Measurements from ENCODE around the gene PLCB1. TPM values are rescaled to one million over a fixed set of nuclear protein-coding genes. Genes with fewer than 3 reads are reported as not detected.
A peak's percentile ranks its signal among the peaks of the same experiment; 100 is the strongest.

PLCB1 gene
- total RNA-seq, 1 experiment from 2014 or later = 6.8 TPM

- POLR2A ChIA-PET (ENCODE audit: low non-redundant PET) = no interaction called here
- Histone ChIP-seq H3K9me3 (ENCODE audit: low read depth, low read length, poor library complexity, severe bottlenecking) (no peaks in the 10 kb centered on the region), H3K4me3 (ENCODE audit: low read depth, low read length, poor library complexity, severe bottlenecking) (no peak overlapping the region), H3K4me1 (ENCODE audit: insufficient read depth, low read length, poor library complexity, severe bottlenecking) (peaks cover 30% of the 10 kb centered on the region), H3K36me3 (ENCODE audit: insufficient read depth, low read length, poor library complexity, severe bottlenecking) (no peaks in the 10 kb centered on the region), H3K27ac (ENCODE audit: low read depth, low read length, poor library complexity, severe bottlenecking) (no peak overlapping the region), H3K27me3 (replicated peaks; ENCODE audit: insufficient read depth, low read depth, low read length, poor library complexity) (no peaks in the 10 kb centered on the region)
- no peak for TF ChIP-seq EZH2 (IDR thresholded peaks at IDR 0.05; ENCODE audit: borderline replicate concordance, low read depth, low read length, poor library complexity, severe bottlenecking)
- no peak for TF ChIP-seq CTCF (conservative IDR thresholded peaks at IDR 0.05; ENCODE audit: low read depth, low read length)
- intact Hi-C loops (cut with micrococcal nuclease; ENCODE audit: unreplicated experiment) = loop anchor here (5.0 kb wide), 1 partner anchor 80 kb away; no protein-coding TSS in a partner anchor
- peak; percentile 17 for DNase-seq (ENCODE audit: low spot score)
- CTCF ChIA-PET = no interaction called here
- BruUV-seq (replicated peaks) = no TSS peak
Observed at GRCh38 chr20:8306937-8307336, 174.9 kb downstream of the PLCB1 start.

- no peak for TF ChIP-seq EZH2 (IDR thresholded peaks at IDR 0.05; ENCODE audit: borderline replicate concordance, low read depth, low read length, poor library complexity, severe bottlenecking)
- no peak for TF ChIP-seq CTCF (conservative IDR thresholded peaks at IDR 0.05; ENCODE audit: low read depth, low read length)
- CTCF ChIA-PET = no interaction called here
- POLR2A ChIA-PET (ENCODE audit: low non-redundant PET) = no interaction called here
- peaks cover 30% of the 10 kb centered on the region for H3K4me1 ChIP-seq (ENCODE audit: insufficient read depth, low read length, poor library complexity, severe bottlenecking)
- H3K27ac ChIP-seq (ENCODE audit: low read depth, low read length, poor library complexity, severe bottlenecking) = no peak overlapping the region
- intact Hi-C loops (cut with micrococcal nuclease; ENCODE audit: unreplicated experiment) = loop anchor here (2.0 to 5.0 kb wide), 2 partner anchors 78 to 177 kb away; partner anchors contain the start of gene PLCB1
- no TSS peak for BruUV-seq (replicated peaks)
- no peak overlapping the region for H3K4me3 ChIP-seq (ENCODE audit: low read depth, low read length, poor library complexity, severe bottlenecking)
- H3K27me3 ChIP-seq (replicated peaks; ENCODE audit: insufficient read depth, low read depth, low read length, poor library complexity) = no peaks in the 10 kb centered on the region
- no peaks in the 10 kb centered on the region for H3K36me3 ChIP-seq (ENCODE audit: insufficient read depth, low read length, poor library complexity, severe bottlenecking)
- DNase-seq (ENCODE audit: low spot score) = peak; percentile 82
- H3K9me3 ChIP-seq (ENCODE audit: low read depth, low read length, poor library complexity, severe bottlenecking) = no peaks in the 10 kb centered on the region
Observed at GRCh38 chr20:8309634-8310033, 177.6 kb downstream of the PLCB1 start.

- intact Hi-C loops (cut with micrococcal nuclease; ENCODE audit: unreplicated experiment) = no loop called here
- no peaks in the 10 kb centered on the region for H3K9me3 ChIP-seq (ENCODE audit: low read depth, low read length, poor library complexity, severe bottlenecking)
- DNase-seq (ENCODE audit: low spot score) = no peak
- POLR2A ChIA-PET (ENCODE audit: low non-redundant PET) = no interaction called here
- no peak overlapping the region for H3K4me3 ChIP-seq (ENCODE audit: low read depth, low read length, poor library complexity, severe bottlenecking)
- no peaks in the 10 kb centered on the region for H3K36me3 ChIP-seq (ENCODE audit: insufficient read depth, low read length, poor library complexity, severe bottlenecking)
- BruUV-seq (replicated peaks) = no TSS peak
- TF ChIP-seq CTCF (conservative IDR thresholded peaks at IDR 0.05; ENCODE audit: low read depth, low read length) = no peak
- no peak for TF ChIP-seq EZH2 (IDR thresholded peaks at IDR 0.05; ENCODE audit: borderline replicate concordance, low read depth, low read length, poor library complexity, severe bottlenecking)
- H3K27me3 ChIP-seq (replicated peaks; ENCODE audit: insufficient read depth, low read depth, low read length, poor library complexity) = no peaks in the 10 kb centered on the region
- peaks cover 30% of the 10 kb centered on the region for H3K4me1 ChIP-seq (ENCODE audit: insufficient read depth, low read length, poor library complexity, severe bottlenecking)
- CTCF ChIA-PET = no interaction called here
- no peak overlapping the region for H3K27ac ChIP-seq (ENCODE audit: low read depth, low read length, poor library complexity, severe bottlenecking)
Observed at GRCh38 chr20:8310618-8311017, 178.6 kb downstream of the PLCB1 start.
